ACC112 (cell line): ENCODE measurements around the gene GRIN1.

Experiments used
- H2AFZ ChIP-seq: fragments of 200-600 bp; sonication (generic); one replicate; pipeline ENCODE4 v1.6.0; 2017; ENCODE audit warnings: antibody characterized with exemption, low read length; ENCODE audit not compliant: unreplicated experiment
- H3K27ac ChIP-seq: fragments of 200-600 bp; sonication (generic); 2 replicates; pipeline ENCODE4 v1.5.1; 2014; ENCODE audit warnings: low read depth, mild to moderate bottlenecking, antibody characterized with exemption, low read length, moderate library complexity
- H3K27me3 ChIP-seq: fragments of 200-600 bp; sonication (generic); 2 replicates; pipeline ENCODE4 v1.6.1; 2014; ENCODE audit warnings: mild to moderate bottlenecking, antibody characterized with exemption, low read length, moderate library complexity, mixed read lengths; ENCODE audit not compliant: insufficient read depth
- H3K36me3 ChIP-seq: fragments of 200-600 bp; sonication (generic); 2 replicates; pipeline ENCODE4 v1.6.1; 2016; ENCODE audit warnings: mild to moderate bottlenecking, antibody characterized with exemption, low read length, moderate library complexity, mixed read lengths; ENCODE audit not compliant: insufficient read depth
- H3K4me1 ChIP-seq: fragments of 200-600 bp; sonication (generic); one replicate; pipeline ENCODE4 v1.6.1; 2016; ENCODE audit warnings: low read length, mixed read lengths; ENCODE audit not compliant: insufficient read depth, unreplicated experiment, control insufficient read depth
- H3K4me3 ChIP-seq: fragments of 200-600 bp; sonication (generic); 2 replicates; pipeline ENCODE4 v1.5.1; 2014; ENCODE audit warnings: mild to moderate bottlenecking, low read depth, low read length
- H3K79me2 ChIP-seq: fragments of 200-600 bp; sonication (generic); one replicate; pipeline ENCODE4 v1.6.0; 2016; ENCODE audit warnings: low read length; ENCODE audit not compliant: control insufficient read depth, unreplicated experiment, insufficient read depth

GRIN1 gene

GRCh38 chr9:137141976-137142936 is 3.3 kb downstream of the GRIN1 start:
- Histone ChIP-seq H3K4me3 (no peak overlapping the region), H3K4me1 (no peaks in the 10 kb centered on the region), H3K79me2 (no peaks in the 10 kb centered on the region), H3K27ac (no peak overlapping the region), H3K27me3 (peaks cover 53% of the 10 kb centered on the region), H3K36me3 (no peaks in the 10 kb centered on the region), H2AFZ (no peak overlapping the region)

GRCh38 chr9:137143459-137143858 is 4.5 kb downstream of the GRIN1 start:
- H3K27ac ChIP-seq, result no peak overlapping the region
- H3K79me2 ChIP-seq, result no peaks in the 10 kb centered on the region
- no peak overlapping the region for H3K4me3 ChIP-seq
- H3K36me3 ChIP-seq, result no peaks in the 10 kb centered on the region
- H3K27me3 ChIP-seq, result peaks cover 48% of the 10 kb centered on the region
- H2AFZ ChIP-seq, result no peak overlapping the region
- no peaks in the 10 kb centered on the region for H3K4me1 ChIP-seq

- no peak overlapping the region for H3K27ac ChIP-seq
- H2AFZ ChIP-seq, result no peak overlapping the region
- H3K4me1 ChIP-seq, result no peaks in the 10 kb centered on the region
- H3K27me3 ChIP-seq, result peaks cover 24% of the 10 kb centered on the region
- H3K36me3 ChIP-seq, result no peaks in the 10 kb centered on the region
- H3K79me2 ChIP-seq, result no peaks in the 10 kb centered on the region
- H3K4me3 ChIP-seq, result no peak overlapping the region
These were observed 7.0 kb downstream of the GRIN1 start for GRCh38 chr9:137145731-137146526.

GRCh38 chr9:137146527-137146918 is 7.6 kb downstream of the GRIN1 start:
- H3K27me3 ChIP-seq, result peaks cover 19% of the 10 kb centered on the region
- no peak overlapping the region for H3K27ac ChIP-seq
- H3K4me3 ChIP-seq, result no peak overlapping the region
- no peaks in the 10 kb centered on the region for H3K79me2 ChIP-seq
- H3K4me1 ChIP-seq, result no peaks in the 10 kb centered on the region
- no peaks in the 10 kb centered on the region for H3K36me3 ChIP-seq
- no peak overlapping the region for H2AFZ ChIP-seq

GRCh38 chr9:137147091-137147792 is 8.3 kb downstream of the GRIN1 start:
- no peaks in the 10 kb centered on the region for H3K36me3 ChIP-seq
- no peak overlapping the region for H3K27ac ChIP-seq
- no peak overlapping the region for H3K4me3 ChIP-seq
- no peak overlapping the region for H2AFZ ChIP-seq
- H3K27me3 ChIP-seq, result peaks cover 13% of the 10 kb centered on the region
- no peaks in the 10 kb centered on the region for H3K4me1 ChIP-seq
- H3K79me2 ChIP-seq, result no peaks in the 10 kb centered on the region

GRCh38 chr9:137147793-137148160 is 8.8 kb downstream of the GRIN1 start:
- Histone ChIP-seq H3K36me3 (no peaks in the 10 kb centered on the region), H3K79me2 (no peaks in the 10 kb centered on the region), H3K27ac (no peak overlapping the region)

GRCh38 chr9:137148242-137148641 is 9.3 kb downstream of the GRIN1 start:
- Histone ChIP-seq H3K4me1 (no peaks in the 10 kb centered on the region), H3K4me3 (no peak overlapping the region), H3K27me3 (peaks cover 4% of the 10 kb centered on the region; the same call in 1 of the 2 replicates), H3K27ac (no peak overlapping the region), H3K79me2 (no peaks in the 10 kb centered on the region), H3K36me3 (no peaks in the 10 kb centered on the region), H2AFZ (no peak overlapping the region)

More at GRCh38 chr9:137147793-137148160, 8.8 kb downstream of the GRIN1 start:
- Histone ChIP-seq H2AFZ (no peak overlapping the region), H3K27me3 (peaks cover 8% of the 10 kb centered on the region; the same call in 1 of the 2 replicates), H3K4me3 (no peak overlapping the region), H3K4me1 (no peaks in the 10 kb centered on the region)

GRCh38 chr9:137148661-137149060 is 9.7 kb downstream of the GRIN1 start:
- no peaks in the 10 kb centered on the region for H3K79me2 ChIP-seq
- no peak overlapping the region for H3K27ac ChIP-seq
- H3K4me1 ChIP-seq, result no peaks in the 10 kb centered on the region

GRCh38 chr9:137149363-137149762 is 10.4 kb downstream of the GRIN1 start:
- Histone ChIP-seq H3K4me3 (no peak overlapping the region), H2AFZ (no peak overlapping the region), H3K27ac (no peak overlapping the region)

More at GRCh38 chr9:137148661-137149060, 9.7 kb downstream of the GRIN1 start:
- Histone ChIP-seq H3K36me3 (no peaks in the 10 kb centered on the region), H2AFZ (no peak overlapping the region), H3K27me3 (0 out of 2 replicates have a peak, but pooled peaks cover 3% of the 10 kb centered on the region), H3K4me3 (no peak overlapping the region)

GRCh38 chr9:137149942-137150616 is 11.1 kb downstream of the GRIN1 start:
- Histone ChIP-seq H3K79me2 (no peaks in the 10 kb centered on the region), H3K27me3 (0 out of 2 replicates have a peak, but pooled peaks cover 3% of the 10 kb centered on the region), H3K4me3 (no peak overlapping the region), H3K36me3 (no peaks in the 10 kb centered on the region), H3K4me1 (no peaks in the 10 kb centered on the region), H3K27ac (no peak overlapping the region), H2AFZ (no peak overlapping the region)

More at GRCh38 chr9:137149363-137149762, 10.4 kb downstream of the GRIN1 start:
- Histone ChIP-seq H3K4me1 (no peaks in the 10 kb centered on the region), H3K27me3 (0 out of 2 replicates have a peak, but pooled peaks cover 3% of the 10 kb centered on the region), H3K36me3 (no peaks in the 10 kb centered on the region), H3K79me2 (no peaks in the 10 kb centered on the region)
